Loucy (cell line): Measurements from ENCODE around the gene EXOC3L4.

ENCODE experiments used
- H2AFZ ChIP-seq: fragments of 200-600 bp; sonication (generic); 2 replicates; pipeline ENCODE4 v1.6.0; 2016; ENCODE audit warnings: antibody characterized with exemption, mild to moderate bottlenecking, low read length, moderate library complexity
- H3F3A ChIP-seq: fragments of 200-600 bp; 2 replicates; pipeline ENCODE4 v1.6.0; 2016; ENCODE audit warnings: antibody characterized with exemption, low read depth, mild to moderate bottlenecking
- H3K27me3 ChIP-seq: fragments of 200-600 bp; sonication (generic); 2 replicates; pipeline ENCODE4 v1.6.1; 2014; ENCODE audit warnings: low read length, mild to moderate bottlenecking; ENCODE audit not compliant: insufficient read depth, poor library complexity, severe bottlenecking
- H3K36me3 ChIP-seq: fragments of 200-600 bp; sonication (generic); 2 replicates; pipeline ENCODE4 v1.6.1; 2016; ENCODE audit warnings: low read length; ENCODE audit not compliant: insufficient read depth
- H3K4me1 ChIP-seq: fragments of 200-600 bp; sonication (generic); 2 replicates; pipeline ENCODE4 v1.5.1; 2014; ENCODE audit warnings: low read length, mild to moderate bottlenecking; ENCODE audit not compliant: insufficient read depth, poor library complexity, severe bottlenecking
- H3K4me2 ChIP-seq: fragments of 200-600 bp; sonication (generic); 2 replicates; pipeline ENCODE4 v1.6.0; 2014; ENCODE audit warnings: antibody characterized with exemption, low read length, low read depth, mild to moderate bottlenecking; ENCODE audit not compliant: poor library complexity, severe bottlenecking
- H3K4me3 ChIP-seq: fragments of 200-600 bp; sonication (generic); 2 replicates; pipeline ENCODE4 v1.5.1; 2014; ENCODE audit warnings: low read length, mild to moderate bottlenecking, mixed read lengths; ENCODE audit not compliant: poor library complexity, severe bottlenecking
- H3K79me2 ChIP-seq: fragments of 200-600 bp; sonication (generic); 2 replicates; pipeline ENCODE4 v1.6.1; 2014; ENCODE audit warnings: low read length; ENCODE audit not compliant: insufficient read depth
- H3K9ac ChIP-seq: fragments of 200-600 bp; sonication (generic); 2 replicates; pipeline ENCODE4 v1.6.0; 2014; ENCODE audit warnings: mild to moderate bottlenecking, low read depth, low read length, moderate library complexity; ENCODE audit not compliant: poor library complexity, severe bottlenecking
- H3K9me2 ChIP-seq: fragments of 200-600 bp; sonication (generic); replicated peaks from 2 replicates; pipeline ENCODE4 v1.6.1; 2016; ENCODE audit warnings: low read depth, low read length, mixed read lengths
- H3K9me3 ChIP-seq: fragments of 200-600 bp; sonication (generic); 2 replicates; pipeline ENCODE4 v1.6.1; 2014; ENCODE audit warnings: mild to moderate bottlenecking, antibody characterized with exemption, low read length, low read depth; ENCODE audit not compliant: insufficient read depth
- H4K20me1 ChIP-seq: fragments of 200-600 bp; sonication (generic); 2 replicates; pipeline ENCODE4 v1.6.0; 2014; ENCODE audit warnings: antibody characterized with exemption, low read length, mild to moderate bottlenecking; ENCODE audit not compliant: insufficient read depth, poor library complexity, severe bottlenecking
- EZH2phosphoT487 ChIP-seq: fragments of 200-600 bp; IDR thresholded peaks from 2 replicates; pipeline ENCODE4 v1.6.1; 2018; ENCODE audit warnings: antibody characterized with exemption, mild to moderate bottlenecking, moderate library complexity, borderline replicate concordance
- TF ChIP-seq, protein P1 (sequence below): fragments of 200-600 bp; sonication (generic); conservative IDR thresholded peaks from 2 replicates; pipeline ENCODE4 v1.5.1; 2014; ENCODE audit warnings: mild to moderate bottlenecking, antibody characterized with exemption, low read length

EXOC3L4 gene

DNA sequence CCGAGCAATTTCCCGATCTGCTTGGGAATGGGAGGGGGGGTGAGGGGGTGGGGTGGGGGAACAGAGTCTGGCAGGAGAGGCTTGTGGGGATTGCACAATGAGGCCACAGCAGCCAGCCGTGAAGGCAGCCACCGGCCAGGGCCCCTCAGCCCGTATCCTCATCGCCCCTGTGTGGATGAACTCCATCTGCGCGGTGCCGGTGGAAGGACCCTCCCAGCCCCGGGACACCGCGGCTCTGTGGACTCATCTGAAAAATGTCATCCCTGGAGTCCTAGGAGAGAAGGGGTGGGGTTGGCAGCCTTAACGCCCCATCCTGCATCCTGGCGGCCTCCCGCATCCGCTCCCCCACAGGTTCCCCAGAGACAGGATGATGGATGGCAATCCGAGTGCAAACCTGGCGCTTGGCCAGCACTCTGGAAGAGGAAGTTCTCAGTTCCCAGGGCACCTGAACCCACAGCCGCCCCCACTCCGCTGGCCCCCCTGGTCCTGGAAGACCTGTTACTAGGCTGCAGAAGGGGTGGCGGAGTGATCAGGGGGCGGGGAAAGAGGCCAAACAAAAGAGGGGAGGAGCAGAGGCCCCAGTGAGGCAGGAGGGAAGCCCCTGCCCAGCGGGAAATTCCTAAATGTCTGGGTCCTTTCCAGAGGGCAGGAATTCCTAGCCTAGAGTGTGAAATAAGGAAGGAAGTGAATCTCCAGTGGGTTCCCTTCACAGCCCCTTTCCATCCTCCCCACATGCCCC, 27.5 kb downstream of the EXOC3L4 start:
- H3K9me2 ChIP-seq, result no peaks in the 10 kb centered on the region
- H3K4me1 ChIP-seq, result no peaks in the 10 kb centered on the region
- no peak overlapping the region for H2AFZ ChIP-seq
- H3K79me2 ChIP-seq, result no peaks in the 10 kb centered on the region
- H3K9me3 ChIP-seq, result no peaks in the 10 kb centered on the region
- H3K27me3 ChIP-seq, result no peaks in the 10 kb centered on the region
- H3K4me2 ChIP-seq, result no peak overlapping the region
- H4K20me1 ChIP-seq, result no peaks in the 10 kb centered on the region
- H3K9ac ChIP-seq, result no peak overlapping the region
- TF ChIP-seq, protein P1, sequence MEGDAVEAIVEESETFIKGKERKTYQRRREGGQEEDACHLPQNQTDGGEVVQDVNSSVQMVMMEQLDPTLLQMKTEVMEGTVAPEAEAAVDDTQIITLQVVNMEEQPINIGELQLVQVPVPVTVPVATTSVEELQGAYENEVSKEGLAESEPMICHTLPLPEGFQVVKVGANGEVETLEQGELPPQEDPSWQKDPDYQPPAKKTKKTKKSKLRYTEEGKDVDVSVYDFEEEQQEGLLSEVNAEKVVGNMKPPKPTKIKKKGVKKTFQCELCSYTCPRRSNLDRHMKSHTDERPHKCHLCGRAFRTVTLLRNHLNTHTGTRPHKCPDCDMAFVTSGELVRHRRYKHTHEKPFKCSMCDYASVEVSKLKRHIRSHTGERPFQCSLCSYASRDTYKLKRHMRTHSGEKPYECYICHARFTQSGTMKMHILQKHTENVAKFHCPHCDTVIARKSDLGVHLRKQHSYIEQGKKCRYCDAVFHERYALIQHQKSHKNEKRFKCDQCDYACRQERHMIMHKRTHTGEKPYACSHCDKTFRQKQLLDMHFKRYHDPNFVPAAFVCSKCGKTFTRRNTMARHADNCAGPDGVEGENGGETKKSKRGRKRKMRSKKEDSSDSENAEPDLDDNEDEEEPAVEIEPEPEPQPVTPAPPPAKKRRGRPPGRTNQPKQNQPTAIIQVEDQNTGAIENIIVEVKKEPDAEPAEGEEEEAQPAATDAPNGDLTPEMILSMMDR, result no peak
- TF ChIP-seq EZH2phosphoT487, result no peak
- no peaks in the 10 kb centered on the region for H3F3A ChIP-seq
- H3K36me3 ChIP-seq, result no peaks in the 10 kb centered on the region
- no peak overlapping the region for H3K4me3 ChIP-seq

DNA sequence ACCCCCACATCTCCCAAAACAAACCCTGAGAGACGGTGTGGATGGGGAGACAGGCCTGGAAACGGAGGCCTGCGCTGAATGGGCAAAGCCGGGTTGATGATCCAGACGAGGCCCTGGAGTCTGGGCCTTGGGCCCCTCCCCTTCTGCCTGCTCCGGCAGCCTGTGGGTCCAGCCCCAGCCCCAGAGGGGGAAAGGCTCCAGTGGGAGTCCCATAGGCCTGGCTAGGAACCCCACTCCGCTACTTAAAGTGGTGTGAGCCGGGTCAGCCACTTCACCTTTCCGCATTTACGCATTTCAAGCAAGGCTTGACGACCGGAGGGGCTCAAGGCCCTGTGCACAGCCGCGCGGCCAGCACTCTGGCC, 28.0 kb downstream of the EXOC3L4 start:
- TF ChIP-seq EZH2phosphoT487, result no peak
- TF ChIP-seq, protein P1, result no peak
- Histone ChIP-seq H3K27me3 (no peaks in the 10 kb centered on the region), H3K9ac (no peak overlapping the region), H3K79me2 (no peaks in the 10 kb centered on the region), H3K36me3 (no peaks in the 10 kb centered on the region), H4K20me1 (no peaks in the 10 kb centered on the region), H3K4me1 (no peaks in the 10 kb centered on the region), H2AFZ (no peak overlapping the region), H3K9me3 (no peaks in the 10 kb centered on the region), H3K4me2 (no peak overlapping the region), H3K9me2 (no peaks in the 10 kb centered on the region), H3K4me3 (no peak overlapping the region), H3F3A (no peaks in the 10 kb centered on the region)

GRCh38 chr14:103122947-103123633, 28.6 kb downstream of the EXOC3L4 start, which contains the start of gene TNFAIP2:
TSS of gene TNFAIP2 (plus strand) at chr14:103123461. CDS start at chr14:103126458, 2,997 bp downstream.
- no peaks in the 10 kb centered on the region for H4K20me1 ChIP-seq
- H2AFZ ChIP-seq, result peak within 1 kb of the TSS; percentile 43; the same call in 1 of the 2 replicates
- no peaks in the 10 kb centered on the region for H3K9me3 ChIP-seq
- no peak for TF ChIP-seq EZH2phosphoT487
- TF ChIP-seq, protein P1, result no peak
- H3K4me2 ChIP-seq, result peak within 1 kb of the TSS; percentile 37
- H3K27me3 ChIP-seq, result no peaks in the 10 kb centered on the region
- no peak within 1 kb of the TSS for H3K4me3 ChIP-seq
- H3K4me1 ChIP-seq, result no peaks in the 10 kb centered on the region
- H3K9me2 ChIP-seq, result no peaks in the 10 kb centered on the region
- H3K9ac ChIP-seq, result no peak within 1 kb of the TSS
- no peaks in the 10 kb centered on the region for H3K79me2 ChIP-seq
- no peaks in the 10 kb centered on the region for H3K36me3 ChIP-seq
- H3F3A ChIP-seq, result no peaks in the 10 kb centered on the region
